Sigmoid colon (tissue), 7 donors: ENCODE data around the gene NTRK1. TPM values are rescaled to one million over a fixed set of nuclear protein-coding genes. Genes with fewer than 3 reads are reported as not detected.

ENCODE experiments used
- DNase-seq: peaks from one replicate; pipeline ENCODE4 v3.0.0-alpha.2; 2019
- H3K27ac ChIP-seq, 4 donors: fragments of 200-600 bp; sonication (generic); one replicate each; pipeline ENCODE4 v1.5.1; 2016 to 2019; ENCODE audit warnings: mild to moderate bottlenecking in 1 of 4
- H3K27me3 ChIP-seq, 3 donors: fragments of 200-600 bp; sonication (generic); one replicate each; pipeline ENCODE4 v1.5.1; 2019; ENCODE audit warnings: mild to moderate bottlenecking in 1 of 3
- H3K36me3 ChIP-seq, 4 donors: fragments of 200-600 bp; sonication (generic); one replicate each; pipeline ENCODE4 v1.5.1; 2016 to 2019
- H3K4me1 ChIP-seq, 4 donors: fragments of 200-600 bp; sonication (generic); one replicate each; pipeline ENCODE4 v1.5.1; 2017 to 2019
- H3K4me3 ChIP-seq, 4 donors: fragments of 200-600 bp; sonication (generic); one replicate each; pipeline ENCODE4 v1.5.1; 2017 to 2019; ENCODE audit warnings: mild to moderate bottlenecking in 2 of 4, moderate library complexity in 1 of 4
- H3K9me3 ChIP-seq, 4 donors: fragments of 200-600 bp in 3 of 4; sonication (generic) in 3 of 4; one replicate each; pipeline versions ENCODE4 v1.5.1 to v1.6.1; 2013 to 2019
- CTCF ChIP-seq, 4 experiments: fragments of 450-650 bp in 3 of 4; fragments of 200-600 bp in 1 of 4; IDR thresholded peaks; one replicate each; pipeline ENCODE4 v1.5.1; 2016 to 2019; ENCODE audit warnings: antibody characterized with exemption in 4 of 4, mild to moderate bottlenecking in 3 of 4, moderate library complexity in 2 of 4
- EP300 ChIP-seq, 4 donors: sonication (generic); formaldehyde crosslinking; IDR thresholded peaks; one replicate each; pipeline ENCODE4 v1.6.1; 2017; ENCODE audit warnings: antibody characterized with exemption in 4 of 4
- POLR2A ChIP-seq, 2 donors: fragments of 450-650 bp; IDR thresholded peaks; one replicate each; pipeline ENCODE4 v1.6.1; 2016; ENCODE audit warnings: antibody characterized with exemption in 2 of 2, mild to moderate bottlenecking in 2 of 2, moderate library complexity in 2 of 2
- POLR2AphosphoS5 ChIP-seq, 4 donors: sonication (generic); formaldehyde crosslinking; IDR thresholded peaks; one replicate each; pipeline ENCODE4 v1.6.1; 2017; ENCODE audit warnings: antibody characterized with exemption in 4 of 4
- WGBS, 2 donors: extraction: QIAGEN DNeasy Blood & Tissue Kit; methylation state at CpG; one replicate each; pipeline ENCODE4 v1.1.7; 2013; 5-methylcytosine and 5-hydroxymethylcytosine counted together
- intact Hi-C: fragments of 100-400 bp; cut with DNase I; formaldehyde crosslinking; loops from one replicate; pipeline ENCODE4 v1.15.1; 2023
- polyA plus RNA-seq, 3 donors: library from polyadenylated mRNA; stranded (reverse); fragments of 200-250 nt; gene quantifications; one replicate each; pipeline ENCODE4 v1.2.3, GENCODE V29; 2013
- total RNA-seq, 4 donors: library from RNA; depleted of rRNA; stranded (reverse); fragments of >200 nt; gene quantifications; one replicate each; pipeline ENCODE4 v1.1.0, GENCODE V29; 2016
- donor health status: healthy with polysubstance abuse.
- donor health status: Bipolar disorder and iron deficiency.
- donor health status: healthy.

The NTRK1 gene
- total and polyA plus RNA-seq, 7 donors, result 0.42 to 4.9 (median 2.0) TPM; not detected in 1

GRCh38 chr1:156876281-156876680 lies 15.6 kb downstream of the NTRK1 start:
- Histone ChIP-seq H3K27me3 (peaks cover 0 to 24% (median 0%) of the 10 kb centered on the region in 3 donors), H3K4me3 (no peak overlapping the region), H3K4me1 (no peaks in the 10 kb centered on the region), H3K36me3 (no peaks in the 10 kb centered on the region), H3K9me3 (no peaks in the 10 kb centered on the region), H3K27ac (no peak overlapping the region)
- TF ChIP-seq EP300 (IDR thresholded peaks at IDR 0.05) (no peak), CTCF (IDR thresholded peaks at IDR 0.05) (no peak), POLR2AphosphoS5 (IDR thresholded peaks at IDR 0.05) (no peak), POLR2A (IDR thresholded peaks at IDR 0.05) (no peak)
- no peak for DNase-seq
- intact Hi-C loops, result no loop called here
- WGBS, 2 donors, result 37 to 48% methylated on average over 21 of the region's 21 CpGs

GRCh38 chr1:156877433-156878170 lies 16.9 kb downstream of the NTRK1 start:
- DNase-seq, result no peak
- Histone ChIP-seq H3K4me1 (no peaks in the 10 kb centered on the region), H3K9me3 (no peaks in the 10 kb centered on the region), H3K36me3 (no peaks in the 10 kb centered on the region), H3K27ac (no peak overlapping the region), H3K4me3 (no peak overlapping the region), H3K27me3 (peaks cover 0 to 27% (median 0%) of the 10 kb centered on the region in 3 donors)
- intact Hi-C loops, result no loop called here
- 70 to 78% methylated on average over 5 of the region's 5 CpGs for WGBS, 2 donors
- TF ChIP-seq CTCF (IDR thresholded peaks at IDR 0.05), result no peak
- no peak for TF ChIP-seq POLR2A (IDR thresholded peaks at IDR 0.05)
- TF ChIP-seq EP300 (IDR thresholded peaks at IDR 0.05), result no peak
- no peak for TF ChIP-seq POLR2AphosphoS5 (IDR thresholded peaks at IDR 0.05)

GRCh38 chr1:156879876-156880275 lies 19.2 kb downstream of the NTRK1 start:
- H3K4me3 ChIP-seq, result no peak overlapping the region
- TF ChIP-seq CTCF (IDR thresholded peaks at IDR 0.05) (no peak), POLR2AphosphoS5 (IDR thresholded peaks at IDR 0.05) (no peak), EP300 (IDR thresholded peaks at IDR 0.05) (no peak), POLR2A (IDR thresholded peaks at IDR 0.05) (no peak)
- no peaks in the 10 kb centered on the region for H3K9me3 ChIP-seq
- WGBS, 2 donors, result 88 to 91% methylated on average over 21 of the region's 21 CpGs
- H3K36me3 ChIP-seq, result no peaks in the 10 kb centered on the region
- intact Hi-C loops, result no loop called here
- peaks cover 0 to 40% (median 0%) of the 10 kb centered on the region in 3 donors for H3K27me3 ChIP-seq
- DNase-seq, result no peak
- H3K27ac ChIP-seq, result no peak overlapping the region
- H3K4me1 ChIP-seq, result no peaks in the 10 kb centered on the region

- intact Hi-C loops, result no loop called here
- Histone ChIP-seq H3K27me3 (peaks cover 0 to 40% (median 0%) of the 10 kb centered on the region in 3 donors), H3K36me3 (no peaks in the 10 kb centered on the region), H3K4me1 (no peaks in the 10 kb centered on the region), H3K4me3 (no peak overlapping the region), H3K27ac (no peak overlapping the region), H3K9me3 (no peaks in the 10 kb centered on the region)
- 59 to 71% methylated on average over 5 of the region's 5 CpGs for WGBS, 2 donors
- DNase-seq, result no peak
- no peak for TF ChIP-seq EP300 (IDR thresholded peaks at IDR 0.05)
These were observed 19.8 kb downstream of the NTRK1 start for GRCh38 chr1:156880473-156880872.

GRCh38 chr1:156881101-156881500 lies 20.4 kb downstream of the NTRK1 start:
- intact Hi-C loops, result no loop called here
- H3K4me3 ChIP-seq, result no peak overlapping the region
- TF ChIP-seq POLR2AphosphoS5 (IDR thresholded peaks at IDR 0.05) (no peak), POLR2A (IDR thresholded peaks at IDR 0.05) (no peak), CTCF (IDR thresholded peaks at IDR 0.05) (no peak), EP300 (IDR thresholded peaks at IDR 0.05) (no peak)
- H3K36me3 ChIP-seq, result no peaks in the 10 kb centered on the region
- no peak for DNase-seq
- H3K27ac ChIP-seq, result no peak overlapping the region
- WGBS, 2 donors, result 69 to 70% methylated on average over 10 of the region's 10 CpGs
- H3K4me1 ChIP-seq, result no peaks in the 10 kb centered on the region
- H3K9me3 ChIP-seq, result no peaks in the 10 kb centered on the region
- H3K27me3 ChIP-seq, result peaks cover 0 to 39% (median 0%) of the 10 kb centered on the region in 3 donors
